Measurements from ENCODE around the gene RNASEH2C. TPM values are rescaled to one million over a fixed set of nuclear protein-coding genes. Genes with fewer than 3 reads are reported as not detected.

The RNASEH2C gene
- total RNA-seq, 1 experiment from 2014 or later = 80.2 TPM

DNA sequence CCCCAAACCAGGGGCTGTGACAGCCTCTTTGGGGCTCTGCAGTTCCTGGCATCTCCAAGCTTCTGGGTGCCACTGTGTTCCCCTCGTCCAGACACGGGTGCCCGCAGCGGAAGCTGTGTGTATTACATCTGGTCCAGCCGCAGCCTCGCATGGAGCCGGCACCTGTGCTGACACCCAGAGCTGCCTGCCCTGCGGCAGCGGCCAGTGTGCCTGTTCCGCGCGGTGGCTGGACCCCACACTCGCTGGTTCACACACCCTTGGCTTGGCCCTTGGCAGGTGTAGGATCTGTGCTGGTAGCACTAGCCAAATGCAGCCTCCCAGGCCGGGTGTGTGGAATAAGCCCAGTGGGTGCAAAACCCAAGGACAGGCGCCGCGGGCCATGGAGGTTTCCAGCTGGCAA is 24.5 kb upstream of the RNASEH2C start:
- no peaks in the 10 kb centered on the region for H3K9me3 ChIP-seq (ENCODE audit: low read depth, low read length, poor library complexity, severe bottlenecking)
- CTCF ChIA-PET = interaction anchor here (0.7 kb wide), 1 partner anchor 167 kb away, joined by 11 read pairs; no protein-coding TSS in a partner anchor
- peaks cover 19% of the 10 kb centered on the region for H3K27me3 ChIP-seq (replicated peaks; ENCODE audit: insufficient read depth, low read depth, low read length, poor library complexity)
- no peak for DNase-seq (ENCODE audit: low spot score)
- intact Hi-C loops (cut with micrococcal nuclease; ENCODE audit: unreplicated experiment) = no loop called here
- TF ChIP-seq EZH2 (IDR thresholded peaks at IDR 0.05; ENCODE audit: borderline replicate concordance, low read depth, low read length, poor library complexity, severe bottlenecking) = no peak
- no peaks in the 10 kb centered on the region for H3K36me3 ChIP-seq (ENCODE audit: insufficient read depth, low read length, poor library complexity, severe bottlenecking)
- POLR2A ChIA-PET (ENCODE audit: low non-redundant PET) = no interaction called here
- no peak overlapping the region for H3K4me3 ChIP-seq (ENCODE audit: low read depth, low read length, poor library complexity, severe bottlenecking)
- BruUV-seq (replicated peaks) = no TSS peak
- H3K4me1 ChIP-seq (ENCODE audit: insufficient read depth, low read length, poor library complexity, severe bottlenecking) = no peaks in the 10 kb centered on the region
- no peak overlapping the region for H3K27ac ChIP-seq (ENCODE audit: low read depth, low read length, poor library complexity, severe bottlenecking)

DNA sequence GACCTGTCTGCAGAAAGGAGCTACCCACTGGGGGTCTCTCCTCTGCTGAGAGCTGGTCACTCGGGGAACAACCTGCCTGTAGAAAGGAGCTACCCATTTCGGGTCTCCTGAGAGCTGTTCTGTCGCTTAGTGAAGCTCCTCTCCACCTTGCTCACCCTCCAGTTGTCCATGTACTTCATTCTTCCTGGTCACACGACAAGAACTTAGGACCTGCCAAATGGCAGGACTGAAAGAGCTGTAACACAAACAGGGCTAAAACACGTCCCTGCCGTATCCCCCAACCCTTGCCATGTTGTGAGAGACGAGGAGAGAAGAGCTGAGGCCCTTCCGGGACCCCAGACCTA is 24.1 kb upstream of the RNASEH2C start:
- intact Hi-C loops (cut with micrococcal nuclease; ENCODE audit: unreplicated experiment) = no loop called here
- Histone ChIP-seq H3K36me3 (ENCODE audit: insufficient read depth, low read length, poor library complexity, severe bottlenecking) (no peaks in the 10 kb centered on the region), H3K27me3 (replicated peaks; ENCODE audit: insufficient read depth, low read depth, low read length, poor library complexity) (peaks cover 15% of the 10 kb centered on the region), H3K9me3 (ENCODE audit: low read depth, low read length, poor library complexity, severe bottlenecking) (no peaks in the 10 kb centered on the region), H3K27ac (ENCODE audit: low read depth, low read length, poor library complexity, severe bottlenecking) (no peak overlapping the region), H3K4me1 (ENCODE audit: insufficient read depth, low read length, poor library complexity, severe bottlenecking) (no peaks in the 10 kb centered on the region), H3K4me3 (ENCODE audit: low read depth, low read length, poor library complexity, severe bottlenecking) (no peak overlapping the region)
- TF ChIP-seq, protein P1, sequence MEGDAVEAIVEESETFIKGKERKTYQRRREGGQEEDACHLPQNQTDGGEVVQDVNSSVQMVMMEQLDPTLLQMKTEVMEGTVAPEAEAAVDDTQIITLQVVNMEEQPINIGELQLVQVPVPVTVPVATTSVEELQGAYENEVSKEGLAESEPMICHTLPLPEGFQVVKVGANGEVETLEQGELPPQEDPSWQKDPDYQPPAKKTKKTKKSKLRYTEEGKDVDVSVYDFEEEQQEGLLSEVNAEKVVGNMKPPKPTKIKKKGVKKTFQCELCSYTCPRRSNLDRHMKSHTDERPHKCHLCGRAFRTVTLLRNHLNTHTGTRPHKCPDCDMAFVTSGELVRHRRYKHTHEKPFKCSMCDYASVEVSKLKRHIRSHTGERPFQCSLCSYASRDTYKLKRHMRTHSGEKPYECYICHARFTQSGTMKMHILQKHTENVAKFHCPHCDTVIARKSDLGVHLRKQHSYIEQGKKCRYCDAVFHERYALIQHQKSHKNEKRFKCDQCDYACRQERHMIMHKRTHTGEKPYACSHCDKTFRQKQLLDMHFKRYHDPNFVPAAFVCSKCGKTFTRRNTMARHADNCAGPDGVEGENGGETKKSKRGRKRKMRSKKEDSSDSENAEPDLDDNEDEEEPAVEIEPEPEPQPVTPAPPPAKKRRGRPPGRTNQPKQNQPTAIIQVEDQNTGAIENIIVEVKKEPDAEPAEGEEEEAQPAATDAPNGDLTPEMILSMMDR (conservative IDR thresholded peaks at IDR 0.05; ENCODE audit: low read depth, low read length) = 0 out of 2 replicates have a peak, but pooled peaks have one; percentile 2
- TF ChIP-seq EZH2 (IDR thresholded peaks at IDR 0.05; ENCODE audit: borderline replicate concordance, low read depth, low read length, poor library complexity, severe bottlenecking) = no peak
- DNase-seq (ENCODE audit: low spot score) = no peak
- POLR2A ChIA-PET (ENCODE audit: low non-redundant PET) = no interaction called here
- no TSS peak for BruUV-seq (replicated peaks)
- CTCF ChIA-PET = interaction anchor here (0.7 kb wide), 1 partner anchor 167 kb away, joined by 11 read pairs; no protein-coding TSS in a partner anchor

DNA sequence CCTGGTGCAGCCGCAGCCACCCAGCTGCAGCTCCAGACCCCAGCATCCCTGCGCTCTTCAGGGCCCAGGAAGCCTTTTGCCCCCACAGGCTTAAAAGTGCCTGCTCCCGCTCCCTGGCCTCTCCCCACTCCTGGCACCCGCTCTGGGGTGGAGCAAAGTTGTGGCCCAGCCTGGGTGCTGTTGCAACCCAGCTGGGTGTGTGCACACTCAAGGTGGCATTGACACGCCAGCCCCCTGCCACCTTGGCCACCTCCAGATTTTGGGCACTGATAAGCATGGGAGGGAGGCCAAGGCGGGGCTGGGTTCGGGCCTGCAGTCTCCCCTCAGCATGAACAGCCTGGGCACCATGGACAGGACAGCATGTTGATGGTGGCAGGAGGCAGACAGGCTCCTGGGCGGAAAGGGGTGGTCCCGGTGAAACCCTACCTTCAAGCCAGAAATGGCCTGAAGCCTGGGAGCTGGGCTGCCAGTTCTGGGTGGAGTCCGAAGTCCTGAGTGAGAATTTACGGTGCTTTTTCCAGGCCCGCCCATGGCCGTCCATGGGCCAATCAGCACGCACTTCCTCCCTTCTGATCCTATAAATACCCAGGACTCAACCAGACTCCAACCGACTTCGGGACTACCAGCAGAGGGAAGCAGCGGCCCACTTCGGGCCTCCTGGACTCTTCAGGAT is 23.6 kb upstream of the RNASEH2C start:
- TF ChIP-seq, protein P1 (conservative IDR thresholded peaks at IDR 0.05; ENCODE audit: low read depth, low read length) = peak; percentile 61
- TF ChIP-seq EZH2 (IDR thresholded peaks at IDR 0.05; ENCODE audit: borderline replicate concordance, low read depth, low read length, poor library complexity, severe bottlenecking) = no peak
- CTCF ChIA-PET = interaction anchor here (0.7 kb wide), 1 partner anchor 168 kb away, joined by 11 read pairs; no protein-coding TSS in a partner anchor

More for the DNA sequence above, 23.6 kb upstream of the RNASEH2C start:
- intact Hi-C loops (cut with micrococcal nuclease; ENCODE audit: unreplicated experiment) = no loop called here
- H3K4me3 ChIP-seq (ENCODE audit: low read depth, low read length, poor library complexity, severe bottlenecking) = no peak overlapping the region
- DNase-seq (ENCODE audit: low spot score) = peak; percentile 62
- no peaks in the 10 kb centered on the region for H3K36me3 ChIP-seq (ENCODE audit: insufficient read depth, low read length, poor library complexity, severe bottlenecking)
- no peak overlapping the region for H3K27ac ChIP-seq (ENCODE audit: low read depth, low read length, poor library complexity, severe bottlenecking)
- no peaks in the 10 kb centered on the region for H3K4me1 ChIP-seq (ENCODE audit: insufficient read depth, low read length, poor library complexity, severe bottlenecking)
- BruUV-seq (replicated peaks) = no TSS peak
- POLR2A ChIA-PET (ENCODE audit: low non-redundant PET) = interaction anchor here (0.6 kb wide), 1 partner anchor 32 kb away, joined by 3 read pairs; the partner anchor contains the start of gene KAT5
- no peaks in the 10 kb centered on the region for H3K9me3 ChIP-seq (ENCODE audit: low read depth, low read length, poor library complexity, severe bottlenecking)
- peaks cover 12% of the 10 kb centered on the region for H3K27me3 ChIP-seq (replicated peaks; ENCODE audit: insufficient read depth, low read depth, low read length, poor library complexity)

All from A673 (cell line).